GM23338 (cell line): Measurements from ENCODE around the gene TDG.

ENCODE experiments used
- CREB1 ChIP-seq: fragments of 250-450 bp; sonication (Bioruptor Pico); IDR thresholded peaks from 2 replicates; pipeline ENCODE4 v1.5.0; 2020; ENCODE audit warnings: low read depth, mild to moderate bottlenecking, moderate library complexity
- CTCF ChIP-seq, 2 experiments: fragments of 200-600 bp in 1 of 2; sonication (generic) in 1 of 2; conservative IDR thresholded peaks; 2 replicates each; pipeline versions ENCODE4 v1.5.1 to v1.6.1; 2016 to 2017; ENCODE audit warnings: antibody characterized with exemption in 2 of 2, low read depth in 2 of 2, mild to moderate bottlenecking in 2 of 2, moderate library complexity in 1 of 2
- EZH2 ChIP-seq: fragments of 200-600 bp; sonication (generic); IDR thresholded peaks from one replicate; pipeline ENCODE4 v1.8.0; 2017; ENCODE audit warnings: antibody characterized with exemption, mild to moderate bottlenecking, low read depth; ENCODE audit not compliant: unreplicated experiment
- POLR2AphosphoS5 ChIP-seq: IDR thresholded peaks from 2 replicates; pipeline ENCODE4 v1.6.1; 2016; ENCODE audit warnings: antibody characterized with exemption, low read depth
- TF ChIP-seq, protein P1 (sequence below): IDR thresholded peaks from 2 replicates; pipeline ENCODE4 v1.6.1; 2016; ENCODE audit warnings: antibody characterized with exemption
- TF ChIP-seq, protein P2 (sequence below): IDR thresholded peaks from one replicate; pipeline ENCODE4 v1.6.1; 2018; ENCODE audit warnings: antibody characterized with exemption; ENCODE audit not compliant: unreplicated experiment

GRCh38 chr12:103969391-103969790, 3.7 kb downstream of the TDG start:
- no peak for TF ChIP-seq CTCF (conservative IDR thresholded peaks at IDR 0.05; ENCODE audit: low read depth in 2 of 2)
- no peak for TF ChIP-seq EZH2
- no peak for TF ChIP-seq CREB1 (CRISPR knock-in tag)
- TF ChIP-seq, protein P1, sequence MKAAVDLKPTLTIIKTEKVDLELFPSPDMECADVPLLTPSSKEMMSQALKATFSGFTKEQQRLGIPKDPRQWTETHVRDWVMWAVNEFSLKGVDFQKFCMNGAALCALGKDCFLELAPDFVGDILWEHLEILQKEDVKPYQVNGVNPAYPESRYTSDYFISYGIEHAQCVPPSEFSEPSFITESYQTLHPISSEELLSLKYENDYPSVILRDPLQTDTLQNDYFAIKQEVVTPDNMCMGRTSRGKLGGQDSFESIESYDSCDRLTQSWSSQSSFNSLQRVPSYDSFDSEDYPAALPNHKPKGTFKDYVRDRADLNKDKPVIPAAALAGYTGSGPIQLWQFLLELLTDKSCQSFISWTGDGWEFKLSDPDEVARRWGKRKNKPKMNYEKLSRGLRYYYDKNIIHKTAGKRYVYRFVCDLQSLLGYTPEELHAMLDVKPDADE, result no peak
- no peak for TF ChIP-seq POLR2AphosphoS5
- TF ChIP-seq, protein P2, sequence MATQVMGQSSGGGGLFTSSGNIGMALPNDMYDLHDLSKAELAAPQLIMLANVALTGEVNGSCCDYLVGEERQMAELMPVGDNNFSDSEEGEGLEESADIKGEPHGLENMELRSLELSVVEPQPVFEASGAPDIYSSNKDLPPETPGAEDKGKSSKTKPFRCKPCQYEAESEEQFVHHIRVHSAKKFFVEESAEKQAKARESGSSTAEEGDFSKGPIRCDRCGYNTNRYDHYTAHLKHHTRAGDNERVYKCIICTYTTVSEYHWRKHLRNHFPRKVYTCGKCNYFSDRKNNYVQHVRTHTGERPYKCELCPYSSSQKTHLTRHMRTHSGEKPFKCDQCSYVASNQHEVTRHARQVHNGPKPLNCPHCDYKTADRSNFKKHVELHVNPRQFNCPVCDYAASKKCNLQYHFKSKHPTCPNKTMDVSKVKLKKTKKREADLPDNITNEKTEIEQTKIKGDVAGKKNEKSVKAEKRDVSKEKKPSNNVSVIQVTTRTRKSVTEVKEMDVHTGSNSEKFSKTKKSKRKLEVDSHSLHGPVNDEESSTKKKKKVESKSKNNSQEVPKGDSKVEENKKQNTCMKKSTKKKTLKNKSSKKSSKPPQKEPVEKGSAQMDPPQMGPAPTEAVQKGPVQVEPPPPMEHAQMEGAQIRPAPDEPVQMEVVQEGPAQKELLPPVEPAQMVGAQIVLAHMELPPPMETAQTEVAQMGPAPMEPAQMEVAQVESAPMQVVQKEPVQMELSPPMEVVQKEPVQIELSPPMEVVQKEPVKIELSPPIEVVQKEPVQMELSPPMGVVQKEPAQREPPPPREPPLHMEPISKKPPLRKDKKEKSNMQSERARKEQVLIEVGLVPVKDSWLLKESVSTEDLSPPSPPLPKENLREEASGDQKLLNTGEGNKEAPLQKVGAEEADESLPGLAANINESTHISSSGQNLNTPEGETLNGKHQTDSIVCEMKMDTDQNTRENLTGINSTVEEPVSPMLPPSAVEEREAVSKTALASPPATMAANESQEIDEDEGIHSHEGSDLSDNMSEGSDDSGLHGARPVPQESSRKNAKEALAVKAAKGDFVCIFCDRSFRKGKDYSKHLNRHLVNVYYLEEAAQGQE, result no peak
